Chondrocyte (in vitro differentiated cells): ENCODE measurements around the gene OR2T27. TPM values are rescaled to one million over a fixed set of nuclear protein-coding genes. Genes with fewer than 3 reads are reported as not detected.
"Not testable (repeated sequence)": the region's sequence is repeated elsewhere in the genome, so short reads cannot be mapped to it uniquely, and the experiment has no call there.

Experiments
- DNase-seq: peaks from one replicate; pipeline ENCODE4 v3.0.0; 2021; ENCODE audit warnings: mixed read lengths, low spot score
- H3K27ac Mint-ChIP-seq: one replicate; pipeline ENCODE4 v1.8.0; 2021; ENCODE audit warnings: mild to moderate bottlenecking, moderate library complexity, mixed read lengths; ENCODE audit not compliant: unreplicated experiment
- H3K27me3 Mint-ChIP-seq: 2 replicates; pipeline ENCODE4 v1.8.0; 2021; ENCODE audit warnings: low read depth, mixed read lengths
- H3K36me3 Mint-ChIP-seq: 2 replicates; pipeline ENCODE4 v1.8.0; 2021; ENCODE audit warnings: low read depth, mixed read lengths
- H3K4me1 Mint-ChIP-seq: 2 replicates; pipeline ENCODE4 v1.8.0; 2021; ENCODE audit warnings: low read depth, mild to moderate bottlenecking, mixed read lengths
- H3K4me3 Mint-ChIP-seq: one replicate; pipeline ENCODE4 v1.8.0; 2021; ENCODE audit warnings: mild to moderate bottlenecking, moderate library complexity, mixed read lengths; ENCODE audit not compliant: unreplicated experiment
- H3K9me3 Mint-ChIP-seq: 2 replicates; pipeline ENCODE4 v1.8.0; 2021; ENCODE audit warnings: low read depth, mixed read lengths
- total RNA-seq: library from RNA; stranded (reverse); gene quantifications from 3 replicates; pipeline ENCODE4 v1.2.1, GENCODE V29; 2021
- TF ChIP-seq, protein P1 (sequence below): fragments of 200-600 bp; sonication (generic); IDR thresholded peaks from 2 replicates; pipeline ENCODE4 v1.5.0; 2021; ENCODE audit warnings: antibody characterized with exemption, mild to moderate bottlenecking, moderate library complexity

Gene OR2T27
- total RNA-seq, 1 donor from 2014 or later: not detected

DNA sequence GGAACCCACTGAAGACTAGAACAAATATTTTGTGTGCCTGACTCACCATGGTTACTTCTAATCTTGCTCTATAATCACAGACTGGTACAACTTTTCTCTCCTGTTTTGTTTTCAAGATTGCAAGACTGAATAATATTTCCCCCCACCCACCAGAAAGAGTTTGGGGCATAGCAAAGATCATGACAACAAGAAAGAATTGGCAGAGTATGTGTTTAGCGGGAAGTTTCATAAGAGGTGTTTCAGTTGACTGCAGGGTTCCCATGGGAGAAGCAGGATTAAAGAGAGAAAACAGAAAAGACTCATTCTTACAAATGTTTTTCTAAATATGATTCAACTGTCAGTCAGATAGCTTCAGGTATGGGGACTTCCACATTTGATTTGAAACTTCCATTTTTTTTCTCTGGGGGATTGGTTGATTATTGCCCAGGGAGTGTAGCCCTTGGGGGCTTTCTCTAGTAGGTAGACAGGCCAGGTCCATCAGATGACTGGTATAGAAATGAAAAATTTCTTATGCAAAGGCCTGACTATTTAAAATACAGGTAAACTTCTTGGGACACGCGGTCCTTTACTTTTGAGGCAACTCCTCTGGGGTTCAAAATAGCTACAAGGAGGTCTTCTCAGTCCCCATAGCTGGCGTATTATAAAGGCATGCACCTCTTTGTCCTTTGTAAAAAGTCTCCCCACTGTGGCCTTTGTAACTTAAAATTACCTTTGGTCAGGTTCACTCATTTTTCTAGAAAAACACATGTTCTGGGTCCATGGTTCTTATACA is 33.4 kb upstream of the OR2T27 start:
- Mint-ChIP-seq H3K9me3 (peaks cover 42% of the 10 kb centered on the region), H3K27me3 (no peaks in the 10 kb centered on the region), H3K36me3 (no peaks in the 10 kb centered on the region), H3K4me3 (no peak overlapping the region), H3K4me1 (no peaks in the 10 kb centered on the region), H3K27ac (no peak overlapping the region)
- no peak for DNase-seq
- TF ChIP-seq, protein P1, sequence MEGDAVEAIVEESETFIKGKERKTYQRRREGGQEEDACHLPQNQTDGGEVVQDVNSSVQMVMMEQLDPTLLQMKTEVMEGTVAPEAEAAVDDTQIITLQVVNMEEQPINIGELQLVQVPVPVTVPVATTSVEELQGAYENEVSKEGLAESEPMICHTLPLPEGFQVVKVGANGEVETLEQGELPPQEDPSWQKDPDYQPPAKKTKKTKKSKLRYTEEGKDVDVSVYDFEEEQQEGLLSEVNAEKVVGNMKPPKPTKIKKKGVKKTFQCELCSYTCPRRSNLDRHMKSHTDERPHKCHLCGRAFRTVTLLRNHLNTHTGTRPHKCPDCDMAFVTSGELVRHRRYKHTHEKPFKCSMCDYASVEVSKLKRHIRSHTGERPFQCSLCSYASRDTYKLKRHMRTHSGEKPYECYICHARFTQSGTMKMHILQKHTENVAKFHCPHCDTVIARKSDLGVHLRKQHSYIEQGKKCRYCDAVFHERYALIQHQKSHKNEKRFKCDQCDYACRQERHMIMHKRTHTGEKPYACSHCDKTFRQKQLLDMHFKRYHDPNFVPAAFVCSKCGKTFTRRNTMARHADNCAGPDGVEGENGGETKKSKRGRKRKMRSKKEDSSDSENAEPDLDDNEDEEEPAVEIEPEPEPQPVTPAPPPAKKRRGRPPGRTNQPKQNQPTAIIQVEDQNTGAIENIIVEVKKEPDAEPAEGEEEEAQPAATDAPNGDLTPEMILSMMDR: no peak

DNA sequence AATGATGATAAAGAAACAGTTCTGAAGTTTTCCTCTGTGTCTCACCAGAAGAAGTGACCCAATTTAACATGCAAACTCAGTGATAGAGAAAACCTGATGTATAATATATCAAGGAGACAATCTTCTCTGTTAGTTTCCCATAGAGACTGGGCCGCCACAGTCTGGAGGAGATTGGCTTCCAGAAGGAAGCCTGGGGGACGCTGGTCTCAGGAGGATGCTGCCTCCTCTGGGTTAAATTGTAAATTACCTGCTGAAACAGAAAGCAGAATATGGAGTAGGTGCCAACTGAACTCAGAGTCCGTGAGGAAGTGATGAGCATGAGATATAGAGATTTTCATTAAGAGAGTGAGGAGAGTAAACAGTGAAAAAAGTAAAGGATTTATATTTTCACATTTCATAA is 31.5 kb upstream of the OR2T27 start:
- H3K9me3 Mint-ChIP-seq: peaks cover 40% of the 10 kb centered on the region

DNA sequence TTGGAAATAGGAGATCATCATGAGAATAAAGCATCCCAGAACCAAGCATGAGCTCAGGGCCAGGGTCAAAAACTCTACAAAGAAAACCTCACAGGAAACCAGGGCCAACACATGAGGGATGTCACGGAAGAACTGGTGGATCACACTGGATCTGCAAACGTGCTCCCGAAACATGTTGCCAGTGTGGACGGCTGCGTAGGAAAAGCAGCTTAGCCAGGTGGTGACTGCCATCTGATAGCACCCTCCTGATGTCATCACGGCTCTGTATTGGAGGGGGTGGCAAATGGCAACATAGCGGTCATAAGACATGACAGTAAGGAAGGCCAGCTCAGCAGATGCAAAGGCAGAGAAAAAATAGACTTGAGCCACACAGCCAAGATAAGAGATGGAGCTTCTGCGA is 26.3 kb upstream of the OR2T27 start:
- Mint-ChIP-seq H3K27ac (no peak overlapping the region), H3K9me3 (peaks cover 34% of the 10 kb centered on the region)

More for the DNA sequence above, 31.5 kb upstream of the OR2T27 start:
- TF ChIP-seq, protein P1: no peak
- Mint-ChIP-seq H3K36me3 (no peaks in the 10 kb centered on the region), H3K27ac (no peak overlapping the region), H3K27me3 (no peaks in the 10 kb centered on the region), H3K4me3 (no peak overlapping the region), H3K4me1 (no peaks in the 10 kb centered on the region)
- no peak for DNase-seq

DNA sequence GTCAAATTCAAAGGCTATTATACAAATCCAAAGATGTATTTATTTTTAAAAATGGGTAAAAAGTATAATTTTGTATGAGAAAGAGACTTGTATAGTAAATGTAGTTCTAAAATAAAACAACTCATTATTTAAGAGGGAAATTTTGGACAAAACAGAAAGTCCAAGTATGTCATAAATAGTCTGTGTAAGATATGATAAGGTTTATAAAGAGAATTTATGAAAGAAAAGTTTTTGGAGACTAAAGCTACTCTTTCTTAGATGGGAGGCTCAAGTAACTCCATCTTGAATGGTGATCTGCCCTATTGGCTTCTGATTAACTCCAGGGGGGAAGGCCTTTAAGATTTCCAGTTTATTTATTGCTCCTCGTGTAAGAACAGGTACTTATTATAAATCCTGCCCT is 14.7 kb upstream of the OR2T27 start:
- no peak for DNase-seq
- Mint-ChIP-seq H3K9me3 (peaks cover 37% of the 10 kb centered on the region), H3K4me3 (no peak overlapping the region), H3K27ac (no peak overlapping the region), H3K36me3 (no peaks in the 10 kb centered on the region), H3K27me3 (no peaks in the 10 kb centered on the region), H3K4me1 (no peaks in the 10 kb centered on the region)
- TF ChIP-seq, protein P1: no peak

More for the DNA sequence above, 26.3 kb upstream of the OR2T27 start:
- Mint-ChIP-seq H3K4me1 (no peaks in the 10 kb centered on the region), H3K36me3 (no peaks in the 10 kb centered on the region), H3K27me3 (no peaks in the 10 kb centered on the region), H3K4me3 (no peak overlapping the region)
- TF ChIP-seq, protein P1: no peak
- DNase-seq: no peak

DNA sequence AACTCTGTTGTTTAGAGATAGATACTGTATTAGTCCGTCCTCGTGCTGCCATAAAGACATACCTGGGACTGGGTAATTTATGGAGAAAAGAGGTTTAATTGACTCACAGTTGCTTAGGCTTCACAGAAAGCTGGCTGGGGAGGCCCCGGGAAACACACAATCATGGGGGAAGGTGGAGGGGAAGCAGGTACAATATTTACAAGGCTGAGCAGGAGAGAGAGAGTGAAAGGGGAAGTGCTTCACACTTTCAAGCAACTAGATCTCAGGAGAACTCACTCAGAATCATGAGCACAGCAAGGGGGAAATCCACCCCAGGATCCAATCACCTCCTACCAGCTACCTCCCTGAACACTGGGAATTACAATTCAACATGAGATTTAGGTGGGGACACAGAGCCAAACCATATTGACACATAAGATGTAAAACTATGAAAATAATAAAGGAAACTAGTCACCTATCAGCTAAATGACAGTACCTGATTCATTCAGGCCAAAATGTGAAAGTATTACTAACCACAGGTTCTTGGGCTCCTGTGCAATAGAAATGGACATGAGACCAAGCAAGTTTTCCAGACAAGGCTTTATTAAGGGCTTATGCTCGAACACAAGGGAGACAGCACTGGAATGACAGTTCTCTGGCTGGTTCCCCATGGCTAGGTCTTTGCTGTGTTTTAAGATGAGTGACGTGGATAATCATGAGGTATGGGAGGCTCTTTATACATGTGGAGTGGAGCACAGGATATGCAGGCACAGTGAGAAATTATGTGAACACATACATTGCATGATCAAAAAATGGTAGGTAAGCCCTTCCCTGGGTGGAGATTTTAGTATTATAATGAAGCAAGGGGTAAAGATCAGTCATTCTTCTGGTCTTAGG is 8.4 kb upstream of the OR2T27 start:
- not testable (repeated sequence) for H3K4me1 Mint-ChIP-seq, H3K36me3 Mint-ChIP-seq, H3K27ac Mint-ChIP-seq, H3K4me3 Mint-ChIP-seq, DNase-seq, H3K27me3 Mint-ChIP-seq
- peaks cover 47% of the 10 kb centered on the region for H3K9me3 Mint-ChIP-seq

DNA sequence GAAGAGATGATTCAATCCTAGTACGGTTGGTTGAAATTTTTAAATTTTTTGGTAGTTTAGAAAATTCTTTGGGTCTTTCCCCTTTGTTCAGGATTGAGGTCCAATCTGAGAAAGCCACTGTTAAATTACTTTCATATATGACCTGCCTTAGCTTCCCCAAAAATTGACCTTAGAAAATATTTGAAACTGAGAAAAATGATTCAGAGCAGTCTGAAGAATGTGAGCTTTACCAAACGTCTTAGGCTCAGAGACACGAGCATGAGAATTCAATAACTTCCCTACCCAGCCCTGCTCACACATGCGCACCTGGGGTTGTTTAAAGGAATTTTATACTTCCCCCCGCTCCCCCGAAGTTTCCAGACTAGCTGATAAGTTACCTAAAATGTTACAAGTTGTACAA is 1.5 kb upstream of the OR2T27 start:
- H3K36me3 Mint-ChIP-seq, H3K27ac Mint-ChIP-seq, H3K27me3 Mint-ChIP-seq, H3K4me3 Mint-ChIP-seq, H3K4me1 Mint-ChIP-seq, DNase-seq: not testable (repeated sequence)
- peaks cover 22% of the 10 kb centered on the region for H3K9me3 Mint-ChIP-seq

DNA sequence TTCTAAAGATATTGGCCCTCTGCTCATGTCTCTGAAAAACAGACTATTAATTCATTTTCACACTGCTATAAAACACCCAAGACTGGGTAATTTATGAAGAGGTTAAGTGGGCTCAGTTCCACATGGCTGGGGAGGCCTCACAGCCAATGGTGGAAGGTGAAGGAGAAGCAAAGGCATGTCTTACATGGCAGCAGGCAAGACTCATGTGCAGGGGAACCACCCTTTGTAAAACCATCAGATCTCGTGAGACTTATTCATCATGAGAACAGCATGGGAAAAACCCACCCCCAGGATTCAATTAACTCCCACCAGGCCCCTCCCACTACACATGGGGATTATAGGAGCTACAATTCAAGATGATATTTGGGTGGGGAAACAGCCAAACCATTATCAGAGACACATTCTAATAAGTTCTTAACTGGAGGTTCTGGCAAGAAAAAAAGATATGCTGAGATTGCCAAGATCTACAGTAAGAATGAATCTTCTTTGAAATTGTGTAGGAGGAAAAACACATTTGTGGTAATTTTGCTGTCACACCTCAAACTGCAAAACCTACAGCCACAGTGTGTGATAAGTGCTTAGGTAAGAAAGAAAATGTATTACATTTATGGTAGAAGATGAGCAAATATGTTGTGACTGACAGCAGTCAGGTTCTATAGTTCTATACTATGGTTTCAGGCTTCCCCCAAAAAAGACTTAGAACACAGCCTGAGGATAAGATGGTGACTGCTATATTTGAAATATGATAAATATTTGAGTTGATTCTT is 6.4 kb downstream of the OR2T27 start:
- H3K9me3 Mint-ChIP-seq, H3K27me3 Mint-ChIP-seq, H3K27ac Mint-ChIP-seq, H3K4me1 Mint-ChIP-seq, H3K36me3 Mint-ChIP-seq, DNase-seq, H3K4me3 Mint-ChIP-seq: not testable (repeated sequence)

DNA sequence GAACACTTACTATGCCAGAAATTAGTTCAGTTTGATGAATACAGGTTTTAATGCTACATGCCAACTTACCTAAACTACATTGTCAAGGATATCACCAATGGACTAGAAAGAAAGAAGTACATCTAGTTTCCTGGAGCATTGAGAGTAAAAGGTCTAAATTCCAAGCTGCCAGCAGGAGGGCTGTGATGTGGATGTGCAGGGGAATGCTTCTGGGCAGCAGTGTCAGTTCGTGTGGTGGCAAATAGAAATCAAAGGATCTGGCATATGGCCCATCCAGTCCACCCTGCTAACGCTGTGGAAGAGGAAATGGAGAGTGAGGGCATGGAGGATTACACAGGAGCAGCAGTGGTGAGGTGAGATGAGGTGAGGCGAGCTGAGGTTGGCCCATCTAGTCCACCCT is 10.2 kb downstream of the OR2T27 start, which contains the start of gene OR2T35:
OR2T35 (minus strand) TSS at position 101 of the 400 bp plus-strand sequence. CDS start 6,020 bp downstream, outside the sequence.
- H3K4me1 Mint-ChIP-seq, H3K27me3 Mint-ChIP-seq, H3K4me3 Mint-ChIP-seq, H3K27ac Mint-ChIP-seq, H3K36me3 Mint-ChIP-seq, H3K9me3 Mint-ChIP-seq, DNase-seq: not testable (repeated sequence)
